OCI-M1 (cell line): ENCODE results near the gene ST3GAL6.

Source experiments
- DNase-seq: peaks from one replicate; lab custom pipeline; 2025; lab: John Stamatoyannopoulos, UW

Gene ST3GAL6

GRCh38 chr3:98740324-98740723 is 22.8 kb upstream of the ST3GAL6 start:
- no peak for DNase-seq

- DNase-seq, result peak; percentile 40
Observed at GRCh38 chr3:98741121-98741716, 21.9 kb upstream of the ST3GAL6 start.

- no peak for DNase-seq
Observed at GRCh38 chr3:98743071-98743470, 20.1 kb upstream of the ST3GAL6 start.

GRCh38 chr3:98744283-98744682 is 18.9 kb upstream of the ST3GAL6 start:
- DNase-seq, result no peak

- DNase-seq, result no peak
Observed at GRCh38 chr3:98745718-98746117, 17.4 kb upstream of the ST3GAL6 start.

- no peak for DNase-seq
Observed at GRCh38 chr3:98746122-98746521, 17.0 kb upstream of the ST3GAL6 start.

GRCh38 chr3:98746882-98747281 is 16.3 kb upstream of the ST3GAL6 start:
- no peak for DNase-seq

- DNase-seq, result no peak
Observed at GRCh38 chr3:98750276-98750919, 12.7 kb upstream of the ST3GAL6 start.

GRCh38 chr3:98754483-98754882 is 8.7 kb upstream of the ST3GAL6 start:
- peak; percentile 24 for DNase-seq

GRCh38 chr3:98755601-98756000 is 7.5 kb upstream of the ST3GAL6 start:
- DNase-seq, result no peak

GRCh38 chr3:98759629-98760028 is 3.5 kb upstream of the ST3GAL6 start:
- no peak for DNase-seq

- DNase-seq, result peak; percentile 75
Observed at GRCh38 chr3:98761643-98762229, 1.4 kb upstream of the ST3GAL6 start.

- no peak for DNase-seq
Observed at GRCh38 chr3:98763819-98764418, 779 bp downstream of the ST3GAL6 start.

- peak; percentile 16 for DNase-seq
Observed at GRCh38 chr3:98764472-98764884, 1.3 kb downstream of the ST3GAL6 start.

GRCh38 chr3:98765721-98766120 is 2.6 kb downstream of the ST3GAL6 start:
- no peak for DNase-seq

GRCh38 chr3:98766924-98767323 is 3.8 kb downstream of the ST3GAL6 start:
- no peak for DNase-seq

- no peak for DNase-seq
Observed at GRCh38 chr3:98768961-98769360, 5.8 kb downstream of the ST3GAL6 start.

- DNase-seq, result no peak
Observed at GRCh38 chr3:98769448-98769847, 6.3 kb downstream of the ST3GAL6 start.

GRCh38 chr3:98770261-98771039 is 7.3 kb downstream of the ST3GAL6 start:
- DNase-seq, result no peak

- DNase-seq, result peak; percentile 66
Observed at GRCh38 chr3:98772022-98772421, 8.9 kb downstream of the ST3GAL6 start.

GRCh38 chr3:98775459-98776139 is 12.5 kb downstream of the ST3GAL6 start:
- DNase-seq, result no peak

- DNase-seq, result no peak
Observed at GRCh38 chr3:98776140-98776493, 13.0 kb downstream of the ST3GAL6 start.
